K562 (cell line): ENCODE results near the gene ATP6V1G2. TPM values are rescaled to one million over a fixed set of nuclear protein-coding genes. Genes with fewer than 3 reads are reported as not detected.

Experiments used
- BCOR ChIP-seq: fragments of 450-650 bp; IDR thresholded peaks from 2 replicates; pipeline ENCODE4 v1.6.1; 2016
- CREB1 ChIP-seq, 2 experiments: sonication (generic) in 1 of 2; formaldehyde crosslinking in 1 of 2; IDR thresholded peaks; 2 replicates each; pipeline versions ENCODE4 v1.6.1 to v1.8.0; 2012 to 2022; ENCODE audit warnings: inconsistent platforms in 1 of 2, mild to moderate bottlenecking in 1 of 2, missing genetic modification reagents in 1 of 2, moderate library complexity in 1 of 2
- CSDE1 ChIP-seq, 2 experiments: fragments of 450-650 bp; IDR thresholded peaks; 2 replicates each; pipeline ENCODE4 v1.6.1; 2016; ENCODE audit warnings: mild to moderate bottlenecking in 1 of 2
- HDAC1 ChIP-seq, 2 experiments: fragments of 450-650 bp; IDR thresholded peaks; 2 replicates each; pipeline ENCODE4 v1.6.1; 2016 to 2017; ENCODE audit warnings: inconsistent platforms in 1 of 2, mild to moderate bottlenecking in 1 of 2, moderate library complexity in 1 of 2
- HDAC3 ChIP-seq: fragments of 450-650 bp; IDR thresholded peaks from 2 replicates; pipeline ENCODE4 v1.6.1; 2018; ENCODE audit warnings: borderline replicate concordance, mild to moderate bottlenecking, moderate library complexity; ENCODE audit not compliant: partially characterized antibody
- HDAC8 ChIP-seq: fragments of 450-650 bp; IDR thresholded peaks from 2 replicates; pipeline ENCODE4 v1.6.1; 2016; ENCODE audit warnings: mild to moderate bottlenecking, missing genetic modification characterization, moderate library complexity, missing compliant biosample characterization
- KLF16 ChIP-seq: IDR thresholded peaks from 2 replicates; pipeline ENCODE4 v1.6.1; 2016; ENCODE audit warnings: antibody characterized with exemption
- MAFG ChIP-seq: fragments of 450-650 bp; conservative IDR thresholded peaks from 2 replicates; pipeline ENCODE4 v1.6.1; 2016; ENCODE audit warnings: missing genetic modification characterization, missing compliant biosample characterization
- MTA2 ChIP-seq: fragments of 450-650 bp; IDR thresholded peaks from 2 replicates; pipeline ENCODE4 v1.6.1; 2016; ENCODE audit warnings: low read depth
- MTA3 ChIP-seq: fragments of 450-650 bp; formaldehyde crosslinking; IDR thresholded peaks from 2 replicates; pipeline ENCODE4 v1.6.1; 2017; ENCODE audit warnings: mild to moderate bottlenecking, borderline replicate concordance
- MTF1 ChIP-seq: fragments of 250-450 bp; sonication (Bioruptor Pico); IDR thresholded peaks from 2 replicates; pipeline ENCODE4 v1.9.0; 2021; ENCODE audit warnings: moderate library complexity, mild to moderate bottlenecking, inconsistent platforms, borderline replicate concordance
- NR2C1 ChIP-seq, 2 experiments: fragments of 450-650 bp; IDR thresholded peaks; 2 replicates each; pipeline ENCODE4 v1.6.1; 2017; ENCODE audit warnings: mild to moderate bottlenecking in 2 of 2, antibody characterized with exemption in 1 of 2, inconsistent platforms in 1 of 2, missing compliant biosample characterization in 1 of 2, missing genetic modification characterization in 1 of 2
- PHB ChIP-seq: fragments of 250-450 bp; sonication (Bioruptor Pico); IDR thresholded peaks from 2 replicates; pipeline ENCODE4 v1.5.0; 2021
- SMAD2 ChIP-seq: fragments of 150-350 bp; IDR thresholded peaks from 2 replicates; pipeline ENCODE4 v1.6.1; 2014; ENCODE audit warnings: low read depth, mild to moderate bottlenecking, low read length
- TCF3 ChIP-seq: sonication (generic); formaldehyde crosslinking; IDR thresholded peaks from 2 replicates; pipeline ENCODE4 v1.4.0; 2020; ENCODE audit warnings: mild to moderate bottlenecking, missing genetic modification reagents
- YBX1 ChIP-seq: fragments of 450-650 bp; IDR thresholded peaks from 2 replicates; pipeline ENCODE4 v1.7.1; 2016; ENCODE audit warnings: mild to moderate bottlenecking
- ZNF124 ChIP-seq: sonication (generic); formaldehyde crosslinking; IDR thresholded peaks from 2 replicates; pipeline ENCODE4 v1.8.1; 2022; ENCODE audit warnings: missing genetic modification reagents
- ZNF57 ChIP-seq: fragments of 450-650 bp; formaldehyde crosslinking; IDR thresholded peaks from 2 replicates; pipeline ENCODE4 v1.4.0; 2020; ENCODE audit warnings: mild to moderate bottlenecking, moderate library complexity
- polyA plus RNA-seq, 8 experiments: library from polyadenylated mRNA; depleted of rRNA in 4 of 8; stranded (reverse) in 5 of 8; unstranded in 3 of 8; fragments of >200 nt; fragmentation: Nextera tagmentation in 2 of 8; fragmentation: Illumina TruSeq in 1 of 8; extraction: Ambion mirVana in 2 of 8; extraction: Trizol in 1 of 8; gene quantifications; 2 replicates each; pipeline versions ENCODE4 v1.2.1 to v1.2.3, GENCODE V29; 2011 to 2014; ENCODE audit warnings: inconsistent platforms in 1 of 8, missing spikeins in 1 of 8
- total RNA-seq, 7 experiments: library from RNA; depleted of rRNA in 6 of 7; stranded (reverse); fragments of >200 nt in 6 of 7; fragmentation: Illumina TruSeq in 2 of 7; extraction: Trizol in 2 of 7; gene quantifications; 2 replicates each; pipeline versions ENCODE4 v1.2.1 to v1.2.3, GENCODE V29; 2011 to 2021; ENCODE audit warnings: low replicate concordance in 1 of 7
- TF ChIP-seq, protein P1 (sequence below): sonication (generic); IDR thresholded peaks from 2 replicates; pipeline ENCODE4 v1.6.1; 2016
- TF ChIP-seq, protein P2 (sequence below): fragments of 450-650 bp; IDR thresholded peaks from one replicate; pipeline ENCODE4 v1.6.1; 2018; ENCODE audit warnings: mild to moderate bottlenecking, moderate library complexity; ENCODE audit not compliant: partially characterized antibody
- TF ChIP-seq, protein P3 (sequence below): fragments of 250-450 bp; sonication (Bioruptor Pico); IDR thresholded peaks from 2 replicates; pipeline ENCODE4 v1.4.0; 2020; ENCODE audit warnings: mild to moderate bottlenecking, moderate library complexity

ATP6V1G2 gene
- total and polyA plus RNA-seq, 9 of the 15 experiments (the other 6 are each of a cell fraction or from before 2014, with no cell fraction given), result 0.14 to 1.5 (median 0.33) TPM

DNA sequence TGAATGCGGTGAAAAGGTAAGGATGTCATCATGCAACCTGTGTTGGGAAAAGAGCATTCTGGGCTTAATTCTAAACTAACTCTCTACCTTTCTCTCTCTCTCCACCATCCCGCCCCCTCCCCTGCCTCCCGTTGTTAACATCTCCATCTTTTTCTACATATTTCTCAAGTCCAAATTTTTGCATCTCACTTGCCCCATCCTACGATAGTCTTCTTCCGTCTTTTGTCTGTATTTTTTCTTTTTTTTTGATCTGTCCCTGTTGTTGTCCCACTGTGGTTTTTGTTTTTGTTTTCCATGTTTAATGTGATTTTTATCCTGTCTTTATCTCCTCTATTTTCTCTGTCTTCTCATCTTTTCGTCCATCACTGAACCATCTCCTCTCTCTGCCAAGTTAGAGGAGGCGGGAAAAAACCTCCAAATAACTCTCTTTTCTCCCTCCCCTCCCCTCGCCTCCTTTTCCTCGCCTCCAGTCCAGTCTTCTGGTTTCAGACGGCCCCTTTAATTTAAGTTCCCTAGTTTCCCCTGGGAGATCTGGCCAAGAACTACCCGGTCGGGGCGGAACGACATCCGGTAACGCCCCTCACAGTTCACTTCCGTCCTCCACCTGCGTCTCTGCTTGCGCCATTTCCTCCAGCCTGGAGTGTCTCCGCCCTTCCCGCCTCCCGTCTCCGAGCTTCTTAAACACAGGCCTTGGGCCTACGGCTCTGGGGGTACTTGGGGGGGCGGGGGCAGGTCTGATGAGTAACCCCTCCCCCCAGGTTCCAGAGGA is 734 bp upstream of the ATP6V1G2 start, which contains the start of gene NFKBIL1 (continued):
- 0 out of 2 replicates have a peak, but pooled peaks have one; percentile 38 for TF ChIP-seq ZNF57
- peak; percentile 51 for TF ChIP-seq MTA3
- no peak for TF ChIP-seq SMAD2
- TF ChIP-seq HDAC8 (tag), result no peak
- no peak for TF ChIP-seq TCF3 (CRISPR knock-in tag)
- TF ChIP-seq, protein P1, sequence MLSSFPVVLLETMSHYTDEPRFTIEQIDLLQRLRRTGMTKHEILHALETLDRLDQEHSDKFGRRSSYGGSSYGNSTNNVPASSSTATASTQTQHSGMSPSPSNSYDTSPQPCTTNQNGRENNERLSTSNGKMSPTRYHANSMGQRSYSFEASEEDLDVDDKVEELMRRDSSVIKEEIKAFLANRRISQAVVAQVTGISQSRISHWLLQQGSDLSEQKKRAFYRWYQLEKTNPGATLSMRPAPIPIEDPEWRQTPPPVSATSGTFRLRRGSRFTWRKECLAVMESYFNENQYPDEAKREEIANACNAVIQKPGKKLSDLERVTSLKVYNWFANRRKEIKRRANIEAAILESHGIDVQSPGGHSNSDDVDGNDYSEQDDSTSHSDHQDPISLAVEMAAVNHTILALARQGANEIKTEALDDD, result peak; percentile 47; the same call in 1 of the 2 replicates
- peak in 1 of 2 experiments; percentile 80; a peak in 3 of 4 replicates for TF ChIP-seq CSDE1 (IDR thresholded peaks at IDR 0.05)
- TF ChIP-seq, protein P2, sequence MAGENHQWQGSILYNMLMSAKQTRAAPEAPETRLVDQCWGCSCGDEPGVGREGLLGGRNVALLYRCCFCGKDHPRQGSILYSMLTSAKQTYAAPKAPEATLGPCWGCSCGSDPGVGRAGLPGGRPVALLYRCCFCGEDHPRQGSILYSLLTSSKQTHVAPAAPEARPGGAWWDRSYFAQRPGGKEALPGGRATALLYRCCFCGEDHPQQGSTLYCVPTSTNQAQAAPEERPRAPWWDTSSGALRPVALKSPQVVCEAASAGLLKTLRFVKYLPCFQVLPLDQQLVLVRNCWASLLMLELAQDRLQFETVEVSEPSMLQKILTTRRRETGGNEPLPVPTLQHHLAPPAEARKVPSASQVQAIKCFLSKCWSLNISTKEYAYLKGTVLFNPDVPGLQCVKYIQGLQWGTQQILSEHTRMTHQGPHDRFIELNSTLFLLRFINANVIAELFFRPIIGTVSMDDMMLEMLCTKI, result no peak
- TF ChIP-seq PHB (CRISPR knock-in tag), result no peak
- TF ChIP-seq HDAC1 (IDR thresholded peaks at IDR 0.05), result peak in 1 of 2 experiments; percentile 87; a peak in 2 of 4 replicates
- TF ChIP-seq BCOR, result peak; percentile 51; the same call in 1 of the 2 replicates
- peak; percentile 94 for TF ChIP-seq NR2C1 (IDR thresholded peaks at IDR 0.05)
- TF ChIP-seq NR2C1 (tag; IDR thresholded peaks at IDR 0.05), result peak; percentile 97
- TF ChIP-seq MAFG (tag), result no peak; the same call in 1 of the 2 replicates
- TF ChIP-seq MTF1 (CRISPR knock-in tag), result no peak
- TF ChIP-seq YBX1, result peak; percentile 93; the same call in 1 of the 2 replicates
- TF ChIP-seq CREB1 (IDR thresholded peaks at IDR 0.05), result peak; percentile 91
- peak; percentile 71 for TF ChIP-seq CREB1 (CRISPR knock-in tag; IDR thresholded peaks at IDR 0.05)
- TF ChIP-seq, protein P3, sequence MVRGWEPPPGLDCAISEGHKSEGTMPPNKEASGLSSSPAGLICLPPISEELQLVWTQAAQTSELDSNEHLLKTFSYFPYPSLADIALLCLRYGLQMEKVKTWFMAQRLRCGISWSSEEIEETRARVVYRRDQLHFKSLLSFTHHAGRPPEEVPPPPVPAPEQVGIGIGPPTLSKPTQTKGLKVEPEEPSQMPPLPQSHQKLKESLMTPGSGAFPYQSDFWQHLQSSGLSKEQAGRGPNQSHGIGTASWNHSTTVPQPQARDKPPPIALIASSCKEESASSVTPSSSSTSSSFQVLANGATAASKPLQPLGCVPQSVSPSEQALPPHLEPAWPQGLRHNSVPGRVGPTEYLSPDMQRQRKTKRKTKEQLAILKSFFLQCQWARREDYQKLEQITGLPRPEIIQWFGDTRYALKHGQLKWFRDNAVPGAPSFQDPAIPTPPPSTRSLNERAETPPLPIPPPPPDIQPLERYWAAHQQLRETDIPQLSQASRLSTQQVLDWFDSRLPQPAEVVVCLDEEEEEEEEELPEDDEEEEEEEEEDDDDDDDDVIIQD (CRISPR knock-in tag), result no peak
- TF ChIP-seq ZNF124 (CRISPR knock-in tag), result no peak
- peak; percentile 84 for TF ChIP-seq HDAC3
- TF ChIP-seq KLF16, result no peak
- TF ChIP-seq MTA2, result peak; percentile 31
